NCI-H2029 (cell line): ENCODE data around the gene CCDC24.

Experiments used
- DNase-seq: peaks from one replicate; lab custom pipeline; 2025; lab: John Stamatoyannopoulos, UW

CCDC24 gene

DNA sequence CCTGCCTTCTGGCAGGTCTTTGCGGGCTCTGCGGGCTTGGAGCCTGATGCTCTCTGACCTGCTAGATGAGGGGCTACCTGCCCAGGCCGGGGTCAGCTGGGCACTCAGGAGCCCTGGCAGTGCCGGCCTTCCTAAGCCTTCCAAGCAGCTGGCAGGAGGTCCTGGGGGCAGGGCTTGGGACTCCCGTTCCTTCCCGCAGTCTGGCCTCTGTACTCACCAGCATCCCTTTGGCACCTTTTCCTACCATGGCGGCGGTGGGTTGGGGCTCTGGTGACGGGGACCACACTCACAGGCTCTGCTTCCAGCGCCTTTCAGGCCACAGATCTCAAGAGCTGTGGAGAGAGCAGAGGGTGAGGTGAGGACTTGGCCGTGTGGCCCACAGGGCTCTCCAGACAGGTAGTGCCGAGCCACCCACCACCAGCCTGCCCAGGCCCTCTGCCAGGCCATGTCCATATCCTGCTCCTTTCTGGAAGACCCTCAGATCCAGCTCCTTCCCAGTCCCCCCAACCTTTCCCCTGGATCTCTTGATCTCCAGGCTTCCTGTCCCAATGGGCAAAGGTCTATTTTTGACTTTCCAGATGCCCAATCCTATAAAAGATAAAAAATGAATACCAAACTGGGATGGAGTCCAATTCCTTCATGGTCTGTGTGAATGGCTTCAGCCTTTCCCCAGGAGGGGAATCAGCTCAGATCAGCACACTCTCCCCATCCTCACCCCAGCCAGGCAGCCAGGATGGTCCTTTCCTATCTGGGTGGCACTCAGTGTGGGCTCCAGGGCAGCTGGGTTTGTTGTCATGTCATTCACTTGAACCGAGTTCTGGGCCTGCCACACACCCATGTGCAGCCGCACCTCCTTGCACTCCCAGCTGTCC is 32.9 kb downstream of the CCDC24 start:
- DNase-seq: no peak

DNA sequence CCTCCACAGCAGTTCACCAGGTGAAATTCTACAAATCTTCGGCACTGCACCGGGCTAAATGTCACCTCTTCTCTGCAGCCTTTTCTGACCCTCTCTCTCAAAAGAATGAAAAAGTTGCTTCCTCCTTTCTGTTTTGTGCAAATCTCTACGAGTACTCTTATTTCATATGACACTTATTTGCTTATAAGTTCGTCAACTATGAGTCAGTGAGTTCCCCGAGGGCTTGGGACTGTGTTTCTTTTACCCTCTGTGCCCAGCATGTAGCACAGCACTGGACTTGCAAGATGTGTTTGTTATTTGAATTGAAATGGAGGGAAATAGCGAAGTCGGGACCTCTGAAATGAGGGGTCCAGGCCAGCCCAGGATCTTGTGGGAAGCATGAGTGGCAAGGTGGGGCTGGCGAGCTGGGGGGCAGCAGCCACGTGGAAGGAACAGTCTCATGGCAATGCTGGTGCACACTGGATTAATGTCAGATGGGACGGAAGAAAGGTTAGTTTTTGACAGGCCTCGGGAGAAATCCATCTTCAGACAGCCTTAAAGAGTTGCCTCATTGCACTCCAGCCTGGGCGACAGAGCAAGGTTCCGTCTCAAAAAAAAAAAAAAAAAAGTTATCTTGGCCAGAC is 33.6 kb downstream of the CCDC24 start:
- DNase-seq: no peak

DNA sequence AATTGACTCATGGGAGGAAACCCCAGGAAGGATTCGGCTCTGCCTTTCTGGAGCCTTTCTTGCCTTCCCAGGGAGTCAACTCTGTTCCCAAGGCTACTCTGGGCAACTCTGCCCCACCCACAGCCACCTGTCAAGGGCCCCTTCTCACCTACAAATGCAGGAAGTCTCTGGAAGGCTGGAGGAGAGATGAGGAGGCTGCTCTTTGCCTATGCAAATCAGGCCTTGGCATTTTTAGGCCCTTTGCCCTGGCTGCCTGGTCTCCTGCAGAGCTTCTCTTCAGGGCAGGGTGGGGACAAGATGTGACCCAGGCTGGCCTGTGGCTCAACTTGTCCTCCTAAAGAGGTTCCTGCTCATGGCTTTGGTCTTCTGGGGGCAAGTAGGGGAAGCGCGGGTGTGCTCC is 34.4 kb downstream of the CCDC24 start:
- no peak for DNase-seq

DNA sequence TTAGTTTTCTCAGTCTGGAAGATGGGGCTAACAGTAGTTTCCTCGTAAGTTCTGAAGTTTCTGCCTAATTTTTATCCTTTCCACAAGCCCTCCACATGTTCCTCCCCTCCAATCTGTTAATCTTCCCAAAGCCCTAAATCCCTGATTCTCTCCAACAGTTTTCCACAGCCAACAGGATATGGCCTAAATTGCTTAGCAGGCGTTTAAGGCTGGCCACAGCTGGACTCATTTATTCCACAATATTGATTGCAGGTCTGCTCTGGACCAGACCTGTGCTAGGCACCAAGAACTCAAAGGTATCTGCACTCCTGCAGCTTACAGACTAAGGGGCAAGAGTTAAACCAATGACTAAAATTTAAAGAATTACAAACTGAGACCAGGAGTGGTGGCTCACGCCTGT is 35.9 kb downstream of the CCDC24 start:
- DNase-seq: no peak

DNA sequence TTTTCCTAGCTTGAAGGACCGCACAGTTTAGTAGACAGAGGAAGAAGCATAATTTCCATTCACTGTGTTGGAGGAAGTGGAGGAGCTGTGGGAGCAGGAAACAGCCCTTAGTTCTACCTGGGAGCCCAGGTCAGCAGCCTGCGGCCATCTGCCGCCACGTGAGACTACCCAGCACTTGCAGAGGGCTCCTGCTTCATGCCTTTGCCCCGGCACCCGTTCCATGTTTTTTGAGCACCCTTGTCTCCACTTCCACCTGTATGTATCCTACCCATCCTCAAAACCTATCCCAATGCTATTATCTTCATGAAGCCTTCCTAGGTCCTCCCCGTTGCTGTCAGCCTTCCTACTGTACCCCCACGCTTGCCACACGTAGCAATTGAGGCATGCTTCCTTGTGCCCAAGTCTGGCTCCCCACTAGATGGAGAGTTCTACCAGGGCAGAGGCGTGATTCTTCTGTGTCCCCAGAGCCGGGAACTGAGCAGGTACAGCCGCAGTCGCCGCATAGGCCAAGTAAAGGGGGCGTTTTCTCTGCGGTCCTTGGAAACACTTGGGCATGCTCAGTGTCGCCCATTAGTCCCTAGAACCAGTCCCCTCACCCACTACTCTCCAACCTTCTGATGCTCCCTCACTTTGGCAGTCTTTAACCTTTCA is 38.0 kb downstream of the CCDC24 start:
- DNase-seq: no peak

DNA sequence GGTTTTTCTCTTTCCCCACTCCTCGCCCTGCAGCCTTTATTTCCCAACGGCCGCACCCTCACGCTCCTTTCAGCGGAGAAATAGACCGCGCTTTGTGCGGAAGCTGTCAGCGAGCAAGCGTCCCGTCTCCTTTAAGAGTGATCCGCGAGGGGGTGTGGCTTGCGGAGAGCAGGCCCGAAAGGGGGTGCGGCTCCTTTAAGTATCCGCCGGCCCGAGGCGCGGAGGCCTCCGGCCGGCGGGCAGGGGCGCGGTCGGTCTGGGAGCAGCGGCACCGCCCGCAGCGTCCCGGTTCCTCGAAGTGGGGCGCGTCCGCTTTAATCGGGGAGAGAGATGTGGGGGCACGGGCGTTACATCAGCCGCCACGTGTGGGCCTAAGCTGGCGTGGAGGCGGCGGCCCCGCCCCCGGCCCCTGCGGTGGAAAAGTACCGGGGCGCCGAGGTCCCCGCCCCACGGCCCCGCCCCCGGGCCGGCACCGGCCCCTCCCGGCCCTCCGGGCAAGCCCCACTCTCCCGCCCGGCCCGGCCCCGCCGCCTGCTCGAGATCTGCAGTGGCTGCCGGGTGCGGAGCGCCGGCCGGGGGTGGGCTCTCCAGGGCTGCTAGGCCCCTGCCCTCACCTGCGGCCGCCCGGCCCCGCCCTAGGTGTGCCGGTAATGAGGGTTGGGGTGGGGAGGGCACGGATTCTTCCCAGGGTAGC is 38.7 kb downstream of the CCDC24 start:
- DNase-seq: peak; percentile 95

DNA sequence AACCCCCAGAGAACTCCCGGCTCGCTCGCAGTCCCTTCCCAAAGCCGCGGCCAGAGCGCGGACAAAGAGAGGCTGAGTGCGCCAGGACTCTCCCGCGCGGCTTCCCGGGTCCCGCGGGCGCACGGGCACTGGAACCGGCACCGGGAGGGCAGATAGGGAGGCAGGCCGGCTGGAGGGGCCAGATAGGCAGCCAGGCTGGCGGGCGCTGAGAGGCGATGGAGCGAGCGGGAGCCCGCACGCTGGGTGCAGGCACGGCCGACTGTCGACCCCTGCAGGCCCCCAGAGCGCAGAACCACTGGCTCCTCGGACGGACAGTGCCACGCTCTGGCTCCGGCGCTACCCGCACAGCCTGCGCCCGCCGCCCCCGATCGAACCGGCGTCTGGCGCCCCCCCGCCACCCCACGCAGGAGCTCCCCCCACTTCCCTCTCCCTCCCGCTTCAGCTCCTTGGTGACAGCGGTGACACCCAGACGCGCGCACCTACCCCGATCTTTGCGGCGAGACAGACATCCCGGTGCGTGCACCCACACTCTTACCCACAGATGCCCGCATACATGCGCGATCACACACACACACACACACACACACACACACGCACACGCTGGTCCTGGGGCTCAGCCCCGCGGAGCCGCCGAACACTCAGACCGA is 39.3 kb downstream of the CCDC24 start:
- DNase-seq: peak; percentile 55

DNA sequence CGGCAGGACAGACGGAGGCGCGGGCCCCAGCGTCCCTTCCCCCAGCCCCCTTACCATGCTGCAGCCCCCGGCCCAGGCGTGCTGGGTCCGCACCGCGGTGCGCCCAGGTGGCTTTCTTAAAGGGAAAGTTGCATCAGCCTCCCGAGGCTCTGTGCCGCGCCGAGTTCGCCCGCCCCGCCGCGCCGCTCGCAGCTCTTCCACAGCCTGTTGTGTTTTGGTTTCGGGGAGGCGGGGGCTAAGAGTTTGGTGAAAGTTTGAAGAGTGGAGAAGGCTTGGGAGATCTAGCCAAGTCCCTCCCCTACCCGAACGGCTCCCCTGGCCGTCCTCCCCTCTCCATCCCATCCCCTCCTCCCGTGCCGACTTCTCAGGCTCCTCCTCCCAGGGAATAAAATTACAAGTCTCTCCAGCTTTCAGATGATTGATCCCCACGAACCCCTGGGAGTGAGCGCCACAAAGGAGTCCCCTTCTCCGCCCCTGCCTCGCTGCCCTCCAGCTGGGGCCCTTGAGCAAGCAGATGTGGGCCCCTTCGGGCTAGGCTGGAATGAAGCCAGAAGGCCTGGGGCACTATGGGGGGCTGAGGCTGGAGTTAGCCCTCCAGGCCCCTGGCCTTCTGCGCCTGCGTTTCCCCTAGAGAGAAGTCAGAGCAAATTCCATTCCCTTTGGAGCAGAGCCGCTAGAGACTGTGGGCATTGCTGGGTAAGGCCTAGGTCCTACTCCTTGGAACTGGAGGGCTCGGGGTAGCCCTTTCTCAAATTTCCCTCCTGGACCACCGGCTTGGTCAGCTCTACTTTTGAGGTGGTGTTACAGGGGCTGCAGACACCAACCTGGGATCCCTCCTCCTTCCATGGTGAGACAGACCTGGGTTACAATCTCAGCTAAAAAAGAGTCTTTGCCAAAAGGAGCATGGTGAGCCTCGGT is 40.1 kb downstream of the CCDC24 start, which contains the start of gene SLC6A9:
TSS of gene SLC6A9 (minus strand) at position 211 of the 918 bp plus-strand sequence. CDS start 7,185 bp downstream, outside the sequence.
- no peak for DNase-seq

DNA sequence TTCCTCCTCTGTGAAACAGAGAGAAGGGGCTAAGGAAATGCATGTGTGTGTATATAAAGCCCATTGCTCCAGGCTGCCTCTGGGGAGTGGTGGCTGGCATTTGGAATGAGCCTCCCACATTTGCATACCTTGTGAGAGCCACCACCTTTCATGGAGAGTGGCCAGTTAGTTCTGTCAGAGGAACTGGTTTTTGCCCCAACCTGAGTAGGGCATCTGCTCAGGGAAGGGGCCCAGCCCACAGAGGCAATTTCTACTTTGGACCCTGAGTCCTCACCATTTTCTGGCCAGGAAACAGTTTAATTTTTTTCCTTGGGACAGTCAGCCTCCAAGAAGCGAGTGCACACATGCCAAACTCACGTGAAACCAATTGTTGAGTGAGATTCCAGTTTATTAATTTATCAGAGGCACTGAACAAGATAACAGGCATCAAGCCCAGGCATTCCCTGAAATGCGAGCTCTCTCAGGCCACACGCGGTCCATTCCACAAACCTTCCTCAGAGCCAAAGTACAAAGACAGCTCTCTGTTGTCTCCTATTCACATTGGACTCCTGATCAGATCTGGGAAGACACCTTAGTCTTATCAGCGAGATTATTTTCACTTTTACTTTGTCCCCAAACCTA is 40.9 kb downstream of the CCDC24 start:
- no peak for DNase-seq

DNA sequence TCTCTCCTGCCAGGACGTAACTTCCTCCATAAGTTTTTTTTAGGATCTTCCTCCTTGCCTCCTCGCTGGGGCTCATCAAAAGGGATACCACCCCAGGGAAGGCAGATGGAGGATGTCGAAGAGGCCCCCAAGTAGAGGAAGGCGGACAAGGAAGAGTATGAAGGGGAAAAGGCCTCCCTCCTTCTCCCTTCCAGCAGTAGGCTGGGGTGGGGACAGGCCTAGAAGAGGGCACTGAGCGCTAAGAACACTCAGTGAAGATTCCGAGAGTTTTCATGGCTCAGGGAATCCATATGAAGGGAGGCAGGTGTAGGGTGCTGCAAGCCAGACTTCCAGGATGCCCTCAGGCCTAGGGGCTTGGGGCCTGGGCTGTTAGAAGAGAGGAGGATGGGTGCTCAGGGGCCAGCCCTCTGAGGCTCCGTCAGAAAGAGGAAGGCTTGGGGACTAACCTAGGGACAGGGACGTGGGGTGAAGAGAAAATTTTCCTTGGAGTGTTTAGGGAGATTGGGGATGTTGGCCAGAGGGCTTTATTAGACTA is 41.7 kb downstream of the CCDC24 start:
- no peak for DNase-seq

DNA sequence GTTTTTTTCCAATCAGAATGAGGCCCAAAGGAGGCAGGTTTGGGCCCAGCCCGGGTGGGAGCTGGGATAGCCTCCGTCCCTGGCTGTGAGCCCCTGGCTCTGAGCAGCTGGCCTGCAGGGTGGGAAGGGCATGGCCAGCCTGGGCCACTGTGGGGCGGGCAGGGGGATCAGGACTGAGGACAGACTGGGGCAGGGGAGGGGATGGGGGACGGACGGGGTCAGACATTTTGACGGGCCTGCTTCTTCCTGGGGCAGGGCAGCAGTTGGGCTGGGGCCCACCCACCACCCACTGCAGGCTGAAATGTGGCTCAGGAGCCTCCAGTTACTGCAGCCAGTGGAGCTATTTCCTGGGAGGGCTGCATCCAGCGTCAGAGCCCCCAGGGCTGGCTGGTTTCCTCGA is 42.4 kb downstream of the CCDC24 start:
- DNase-seq: no peak

DNA sequence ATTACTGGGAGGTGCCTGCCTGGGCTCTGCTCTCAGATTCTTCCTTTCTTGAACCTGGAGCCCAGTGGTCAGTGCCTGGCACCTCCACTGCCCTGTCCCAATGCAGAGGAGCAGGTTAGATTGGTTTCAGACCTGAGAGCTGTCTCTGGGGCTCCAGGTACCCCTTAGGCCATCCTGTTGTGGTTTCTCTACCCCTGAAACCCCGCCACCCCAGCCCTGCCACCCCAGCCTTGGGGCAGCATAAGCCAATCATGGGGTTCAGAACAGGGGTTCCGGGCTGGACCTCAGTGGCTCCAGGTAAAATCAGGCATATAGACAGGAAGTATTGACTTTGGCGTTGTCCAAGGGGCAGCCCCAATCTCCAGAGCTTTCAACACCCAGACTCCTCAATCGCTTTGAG is 43.0 kb downstream of the CCDC24 start:
- DNase-seq: no peak

DNA sequence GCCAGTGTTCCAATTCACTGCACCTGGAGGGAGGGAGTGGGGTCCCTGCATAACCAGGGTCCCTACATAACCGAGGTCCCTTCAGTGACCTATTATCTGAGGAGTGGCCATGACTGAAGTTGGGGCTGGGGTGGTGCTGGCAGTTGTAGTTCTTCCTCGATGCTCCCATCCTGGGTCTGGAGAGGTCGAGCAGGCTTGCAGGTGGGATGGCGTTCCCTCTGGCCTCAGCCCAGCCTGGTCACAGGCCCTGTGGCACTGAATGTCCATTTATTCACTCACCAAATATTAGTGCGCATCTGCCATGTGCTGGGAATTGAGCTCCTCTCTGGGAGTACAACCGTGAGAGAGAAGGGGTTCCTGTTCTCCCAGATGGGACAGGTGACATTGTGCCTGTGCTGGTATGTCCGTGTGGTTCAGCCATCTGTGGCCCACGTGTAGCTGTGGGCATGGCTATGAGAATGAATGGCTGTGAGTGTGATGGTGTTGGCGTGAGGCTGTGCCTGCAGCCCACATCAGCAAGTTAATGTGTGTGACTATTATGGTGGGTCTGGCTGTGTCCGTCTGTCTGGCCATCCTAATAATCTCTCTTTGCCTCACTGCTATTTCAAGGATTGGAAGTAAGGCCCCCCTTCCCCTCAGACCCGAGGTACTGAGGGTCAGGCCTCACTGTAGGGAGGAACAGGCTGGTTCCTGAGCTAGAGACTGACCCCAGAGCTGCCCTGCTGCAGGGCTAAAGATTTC is 43.7 kb downstream of the CCDC24 start:
- DNase-seq: no peak

DNA sequence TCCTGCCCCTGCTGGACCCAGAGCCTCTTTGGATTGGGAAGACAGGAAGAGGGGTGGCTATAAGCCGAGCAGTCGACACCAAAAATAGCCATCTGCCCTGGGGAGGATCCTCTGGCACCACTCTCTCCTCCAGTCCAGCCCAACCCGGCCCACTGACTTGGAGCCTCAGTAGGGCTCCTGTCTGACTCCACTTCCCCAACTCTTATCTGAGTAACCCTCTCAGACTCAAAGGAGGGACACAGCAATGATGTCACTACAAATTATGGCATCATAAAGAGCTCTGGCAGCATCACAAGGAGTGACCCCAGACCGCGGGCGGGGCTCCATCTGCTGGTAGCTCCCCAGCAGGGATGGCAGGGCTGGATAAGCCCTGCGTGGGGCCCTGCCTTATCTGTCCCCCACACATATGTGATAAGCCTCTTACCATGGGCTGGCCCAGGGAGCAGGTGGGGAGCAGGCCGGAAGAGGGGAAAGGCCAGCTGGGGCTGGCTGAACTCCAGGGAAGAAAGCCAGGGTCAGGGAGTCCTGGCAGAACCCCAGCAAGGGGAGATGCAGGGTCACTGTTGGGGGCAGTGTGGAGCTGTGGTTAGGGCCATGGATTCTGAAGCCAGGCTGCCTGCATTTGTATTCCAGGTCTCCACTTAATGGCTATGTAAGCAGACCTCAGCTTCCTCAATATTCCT is 44.5 kb downstream of the CCDC24 start:
- no peak for DNase-seq

DNA sequence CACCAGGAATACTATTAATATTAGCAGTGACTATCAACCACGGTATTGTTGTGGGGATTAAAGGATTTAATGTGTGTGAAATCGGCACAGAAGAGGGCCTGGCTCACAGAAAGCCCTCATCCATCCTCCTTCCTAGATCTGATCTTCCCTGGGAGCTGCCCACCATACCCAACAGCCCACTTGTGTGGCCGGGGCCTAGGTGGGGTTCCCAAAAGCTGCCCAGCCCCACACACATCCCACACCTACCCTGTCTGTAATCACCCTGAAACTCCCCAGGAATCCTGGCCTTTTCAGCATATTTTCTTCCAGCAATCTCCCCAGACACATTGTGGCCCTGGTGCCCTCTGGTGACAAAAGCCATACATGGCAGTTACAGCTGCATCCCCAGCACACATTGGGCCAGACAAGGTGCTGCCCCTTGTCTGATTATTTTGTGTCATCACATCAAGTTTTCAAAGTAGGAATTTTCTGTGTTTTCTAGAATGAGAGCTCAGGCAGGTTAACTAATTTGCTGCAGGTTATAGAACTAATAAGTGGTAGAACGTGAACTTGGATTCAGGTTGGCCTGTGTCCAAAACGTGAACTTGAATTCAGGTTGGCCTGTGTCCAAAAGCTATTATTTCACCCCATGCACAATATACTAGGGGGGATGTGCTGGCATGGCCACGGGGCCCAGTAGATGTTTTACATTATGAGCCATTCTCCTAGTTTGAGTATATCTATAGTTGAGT is 45.2 kb downstream of the CCDC24 start:
- peak; percentile 85 for DNase-seq

DNA sequence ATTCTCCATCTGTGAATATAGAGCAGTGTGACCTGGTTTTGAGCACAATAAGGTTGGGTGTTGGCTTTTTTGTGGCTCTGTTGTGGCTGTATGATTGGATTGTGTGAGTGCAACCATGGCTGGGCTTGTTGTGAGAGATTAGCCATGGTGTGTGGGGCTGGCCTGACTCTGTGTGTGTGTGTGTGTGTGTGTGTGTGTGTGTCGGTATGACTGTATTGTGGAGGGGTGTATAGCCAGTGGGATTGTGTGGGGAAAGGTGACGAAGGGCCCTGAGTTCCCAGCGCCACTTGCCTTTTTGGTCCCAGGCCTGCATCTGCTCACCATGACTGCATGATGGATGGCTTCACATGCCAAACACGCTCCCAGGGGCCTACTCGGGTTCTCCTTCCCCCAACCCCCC is 45.8 kb downstream of the CCDC24 start:
- no peak for DNase-seq

DNA sequence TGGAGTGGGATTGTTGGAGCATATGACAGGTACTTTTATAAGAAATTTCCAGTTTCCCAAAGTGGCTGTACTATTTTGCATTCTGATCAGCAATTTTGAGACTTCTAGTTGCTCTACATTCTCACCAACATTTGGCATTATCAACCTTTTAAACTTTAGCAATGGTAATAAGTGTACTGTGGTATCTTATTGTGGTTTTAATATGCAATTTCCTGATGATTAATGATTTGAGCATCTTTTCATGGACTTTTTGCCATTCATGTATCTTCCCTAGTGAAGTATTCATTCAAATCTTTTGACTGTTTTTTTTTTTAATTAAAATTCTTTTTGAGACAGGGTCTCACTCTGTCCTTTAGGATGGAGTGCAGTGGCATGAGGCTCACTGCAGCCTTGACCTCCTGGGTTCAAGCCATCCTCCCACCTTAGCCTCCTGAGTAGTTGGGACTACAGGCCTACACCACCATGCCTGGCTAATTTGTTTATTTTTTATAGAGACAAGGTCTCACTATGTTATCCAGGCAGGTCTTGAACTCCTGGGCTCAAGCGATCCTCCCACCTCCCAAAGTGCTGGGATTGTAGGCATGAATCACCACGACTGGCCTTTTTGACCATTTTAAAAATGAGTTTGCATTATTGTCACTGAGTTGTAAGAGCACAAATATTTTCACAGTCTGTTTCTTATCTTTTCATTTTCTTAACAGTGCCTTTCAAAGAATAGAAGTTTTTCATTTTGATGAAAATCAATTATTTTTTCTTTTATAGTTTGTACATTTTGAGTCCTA is 47.7 kb downstream of the CCDC24 start:
- DNase-seq: no peak
